Central memory CD8-positive, alpha-beta T cell (primary cell): Measurements from ENCODE around the gene ICE2.
A peak's percentile ranks its signal among the peaks of the same experiment; 100 is the strongest.
"Not testable (repeated sequence)": the region's sequence is repeated elsewhere in the genome, so short reads cannot be mapped to it uniquely, and the experiment has no call there.

Experiments used
- ATAC-seq: fragments of 150-1000 bp; cut with Tn5 transposase; replicated peaks from 2 replicates; pipeline ENCODE4 v1.10.0; 2022; ENCODE audit warnings: mild to moderate bottlenecking, moderate FRiP score, moderate number of reproducible peaks; ENCODE audit not compliant: poor library complexity, severe bottlenecking; ENCODE audit errors: extremely low read depth
- DNase-seq, 2 donors: peaks; one replicate each; pipeline ENCODE4 v3.0.0; 2021; ENCODE audit warnings: low spot score in 2 of 2
- H3K27ac Mint-ChIP-seq: one replicate; pipeline ENCODE4 v1.8.0; 2022; ENCODE audit warnings: low read depth, mild to moderate bottlenecking, moderate library complexity, mixed read lengths
- H3K27me3 Mint-ChIP-seq: one replicate; pipeline ENCODE4 v1.8.0; 2022; ENCODE audit warnings: mixed read lengths
- H3K36me3 Mint-ChIP-seq: one replicate; pipeline ENCODE4 v1.8.0; 2022; ENCODE audit warnings: mild to moderate bottlenecking, moderate library complexity, mixed read lengths; ENCODE audit not compliant: insufficient read depth
- H3K4me1 Mint-ChIP-seq: one replicate; pipeline ENCODE4 v1.8.0; 2022; ENCODE audit warnings: mixed read lengths
- H3K4me3 Mint-ChIP-seq: one replicate; pipeline ENCODE4 v1.8.0; 2022; ENCODE audit warnings: mild to moderate bottlenecking, moderate library complexity, mixed read lengths
- H3K9me3 Mint-ChIP-seq: one replicate; pipeline ENCODE4 v1.8.0; 2022; ENCODE audit warnings: mixed read lengths

Gene ICE2

GRCh38 chr15:60408463-60408981 lies 70.4 kb downstream of the ICE2 start:
- H3K36me3 Mint-ChIP-seq: peaks cover 3% of the 10 kb centered on the region
- no peaks in the 10 kb centered on the region for H3K9me3 Mint-ChIP-seq
- H3K4me1 Mint-ChIP-seq: peaks cover 15% of the 10 kb centered on the region
- peak overlapping the region; percentile 40 for H3K27ac Mint-ChIP-seq
- ATAC-seq: peak; percentile 96
- peak overlapping the region; percentile 47 for H3K4me3 Mint-ChIP-seq
- H3K27me3 Mint-ChIP-seq: no peaks in the 10 kb centered on the region
- no peak for DNase-seq

GRCh38 chr15:60407415-60407805 lies 71.5 kb downstream of the ICE2 start:
- Mint-ChIP-seq H3K4me1 (peaks cover 15% of the 10 kb centered on the region), H3K36me3 (peaks cover 3% of the 10 kb centered on the region), H3K9me3 (no peaks in the 10 kb centered on the region), H3K27me3 (no peaks in the 10 kb centered on the region), H3K27ac (no peak overlapping the region), H3K4me3 (no peak overlapping the region)
- ATAC-seq: no peak
- no peak for DNase-seq

- H3K4me1 Mint-ChIP-seq: peaks cover 15% of the 10 kb centered on the region
- H3K27ac Mint-ChIP-seq: no peak overlapping the region
- no peak for DNase-seq
- no peak overlapping the region for H3K4me3 Mint-ChIP-seq
- no peak for ATAC-seq
- no peaks in the 10 kb centered on the region for H3K27me3 Mint-ChIP-seq
- no peaks in the 10 kb centered on the region for H3K9me3 Mint-ChIP-seq
- H3K36me3 Mint-ChIP-seq: peaks cover 3% of the 10 kb centered on the region
Measured at GRCh38 chr15:60406513-60407414, 72.2 kb downstream of the ICE2 start.

GRCh38 chr15:60405399-60405798 lies 73.5 kb downstream of the ICE2 start:
- ATAC-seq (no peak), DNase-seq (no peak)
- Mint-ChIP-seq H3K27me3 (no peaks in the 10 kb centered on the region), H3K36me3 (peaks cover 3% of the 10 kb centered on the region), H3K9me3 (no peaks in the 10 kb centered on the region), H3K27ac (no peak overlapping the region), H3K4me3 (no peak overlapping the region), H3K4me1 (peaks cover 15% of the 10 kb centered on the region)

GRCh38 chr15:60404351-60404750 lies 74.6 kb downstream of the ICE2 start:
- not testable (repeated sequence) for H3K9me3 Mint-ChIP-seq, H3K4me3 Mint-ChIP-seq, H3K27me3 Mint-ChIP-seq, H3K27ac Mint-ChIP-seq, H3K36me3 Mint-ChIP-seq, ATAC-seq, DNase-seq
- H3K4me1 Mint-ChIP-seq: peaks cover 18% of the 10 kb centered on the region

- no peak for DNase-seq
- H3K27me3 Mint-ChIP-seq: no peaks in the 10 kb centered on the region
- peaks cover 4% of the 10 kb centered on the region for H3K9me3 Mint-ChIP-seq
- no peak overlapping the region for H3K27ac Mint-ChIP-seq
- peaks cover 26% of the 10 kb centered on the region for H3K36me3 Mint-ChIP-seq
- peaks cover 27% of the 10 kb centered on the region for H3K4me1 Mint-ChIP-seq
- no peak overlapping the region for H3K4me3 Mint-ChIP-seq
- ATAC-seq: no peak
Measured at GRCh38 chr15:60400944-60401343, 78.0 kb downstream of the ICE2 start.

GRCh38 chr15:60399931-60400330 lies 79.0 kb downstream of the ICE2 start:
- H3K27ac Mint-ChIP-seq: peak overlapping the region; percentile 98
- no peak for DNase-seq
- H3K4me3 Mint-ChIP-seq: no peak overlapping the region
- no peaks in the 10 kb centered on the region for H3K27me3 Mint-ChIP-seq
- H3K9me3 Mint-ChIP-seq: peaks cover 4% of the 10 kb centered on the region
- H3K36me3 Mint-ChIP-seq: peaks cover 24% of the 10 kb centered on the region
- no peak for ATAC-seq
- H3K4me1 Mint-ChIP-seq: peaks cover 28% of the 10 kb centered on the region

GRCh38 chr15:60399246-60399915 lies 79.6 kb downstream of the ICE2 start:
- Mint-ChIP-seq H3K27ac (peak overlapping the region; percentile 98), H3K4me1 (peaks cover 33% of the 10 kb centered on the region), H3K36me3 (peaks cover 25% of the 10 kb centered on the region), H3K27me3 (no peaks in the 10 kb centered on the region), H3K4me3 (peak overlapping the region; percentile 83), H3K9me3 (peaks cover 4% of the 10 kb centered on the region)
- DNase-seq: no peak
- no peak for ATAC-seq

- Mint-ChIP-seq H3K27ac (peak within 1 kb of the TSS; percentile 98), H3K36me3 (peaks cover 31% of the 10 kb centered on the region), H3K4me1 (peaks cover 46% of the 10 kb centered on the region), H3K27me3 (no peaks in the 10 kb centered on the region), H3K4me3 (peak within 1 kb of the TSS; percentile 83), H3K9me3 (peaks cover 4% of the 10 kb centered on the region)
- ATAC-seq (peak; percentile 85), DNase-seq (peak; percentile 51 to 70)
Measured at GRCh38 chr15:60397772-60398445, 81.0 kb downstream of the ICE2 start, which contains the start of gene ANXA2. Gene ANXA2 (minus strand): TSS chr15:60397986. CDS start chr15:60386075, 11,911 bp downstream.

- peaks cover 4% of the 10 kb centered on the region for H3K9me3 Mint-ChIP-seq
- ATAC-seq (peak; percentile 11), DNase-seq (peak in 1 of 2 donors; percentile 24)
- H3K36me3 Mint-ChIP-seq: peaks cover 31% of the 10 kb centered on the region
- peak overlapping the region; percentile 98 for H3K27ac Mint-ChIP-seq
- H3K4me3 Mint-ChIP-seq: peak overlapping the region; percentile 83
- H3K27me3 Mint-ChIP-seq: no peaks in the 10 kb centered on the region
- peaks cover 52% of the 10 kb centered on the region for H3K4me1 Mint-ChIP-seq
Measured at GRCh38 chr15:60396958-60397771, 81.8 kb downstream of the ICE2 start.

- Mint-ChIP-seq H3K4me3 (peak overlapping the region; percentile 83), H3K27ac (peak overlapping the region; percentile 98), H3K4me1 (peaks cover 56% of the 10 kb centered on the region), H3K36me3 (peaks cover 31% of the 10 kb centered on the region), H3K9me3 (peaks cover 4% of the 10 kb centered on the region), H3K27me3 (no peaks in the 10 kb centered on the region)
- DNase-seq: no peak
- ATAC-seq: no peak
Measured at GRCh38 chr15:60396560-60396957, 82.4 kb downstream of the ICE2 start.

- ATAC-seq (no peak), DNase-seq (no peak)
- Mint-ChIP-seq H3K4me1 (peaks cover 61% of the 10 kb centered on the region), H3K27me3 (no peaks in the 10 kb centered on the region), H3K4me3 (peak overlapping the region; percentile 83), H3K36me3 (peaks cover 32% of the 10 kb centered on the region), H3K9me3 (peaks cover 4% of the 10 kb centered on the region), H3K27ac (peak overlapping the region; percentile 47)
Measured at GRCh38 chr15:60396100-60396499, 82.8 kb downstream of the ICE2 start.
